GM12874 (cell line): Measurements from ENCODE around the gene NDUFS6.

ENCODE experiments used
- CTCF ChIP-seq: IDR thresholded peaks from 2 replicates; pipeline ENCODE4 v1.5.1; 2011; ENCODE audit warnings: low read depth, mild to moderate bottlenecking, control low read depth, low read length, moderate library complexity; ENCODE audit not compliant: insufficient read depth

NDUFS6 gene

GRCh38 chr5:1805326-1805725 lies 4.1 kb downstream of the NDUFS6 start:
- no peak for TF ChIP-seq CTCF

- no peak for TF ChIP-seq CTCF
These were observed 4.5 kb downstream of the NDUFS6 start for GRCh38 chr5:1805736-1806135.

GRCh38 chr5:1806199-1806598 lies 5.0 kb downstream of the NDUFS6 start:
- no peak for TF ChIP-seq CTCF

GRCh38 chr5:1806974-1807373 lies 5.8 kb downstream of the NDUFS6 start:
- no peak for TF ChIP-seq CTCF

- TF ChIP-seq CTCF = no peak
These were observed 6.4 kb downstream of the NDUFS6 start for GRCh38 chr5:1807451-1808185.

GRCh38 chr5:1808439-1808838 lies 7.2 kb downstream of the NDUFS6 start:
- no peak for TF ChIP-seq CTCF

- TF ChIP-seq CTCF = no peak
These were observed 8.3 kb downstream of the NDUFS6 start for GRCh38 chr5:1809416-1810035.
